Activated CD4-positive, alpha-beta T cell treated with anti-CD3 and anti-CD28 coated beads, Interleukin-2, amount 50 U/mL, for 24 hours (primary cell): ENCODE measurements around the gene MOBP.
"Not testable (repeated sequence)": the region's sequence is repeated elsewhere in the genome, so short reads cannot be mapped to it uniquely, and the experiment has no call there.

ENCODE experiments used
- DNase-seq, 2 donors: peaks; one replicate each; pipeline ENCODE4 v3.0.0-alpha.2; 2020; ENCODE audit warnings: low read depth in 1 of 2, low spot score in 1 of 2

Gene MOBP, protein sequence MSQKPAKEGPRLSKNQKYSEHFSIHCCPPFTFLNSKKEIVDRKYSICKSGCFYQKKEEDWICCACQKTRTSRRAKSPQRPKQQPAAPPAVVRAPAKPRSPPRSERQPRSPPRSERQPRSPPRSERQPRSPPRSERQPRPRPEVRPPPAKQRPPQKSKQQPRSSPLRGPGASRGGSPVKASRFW

DNA sequence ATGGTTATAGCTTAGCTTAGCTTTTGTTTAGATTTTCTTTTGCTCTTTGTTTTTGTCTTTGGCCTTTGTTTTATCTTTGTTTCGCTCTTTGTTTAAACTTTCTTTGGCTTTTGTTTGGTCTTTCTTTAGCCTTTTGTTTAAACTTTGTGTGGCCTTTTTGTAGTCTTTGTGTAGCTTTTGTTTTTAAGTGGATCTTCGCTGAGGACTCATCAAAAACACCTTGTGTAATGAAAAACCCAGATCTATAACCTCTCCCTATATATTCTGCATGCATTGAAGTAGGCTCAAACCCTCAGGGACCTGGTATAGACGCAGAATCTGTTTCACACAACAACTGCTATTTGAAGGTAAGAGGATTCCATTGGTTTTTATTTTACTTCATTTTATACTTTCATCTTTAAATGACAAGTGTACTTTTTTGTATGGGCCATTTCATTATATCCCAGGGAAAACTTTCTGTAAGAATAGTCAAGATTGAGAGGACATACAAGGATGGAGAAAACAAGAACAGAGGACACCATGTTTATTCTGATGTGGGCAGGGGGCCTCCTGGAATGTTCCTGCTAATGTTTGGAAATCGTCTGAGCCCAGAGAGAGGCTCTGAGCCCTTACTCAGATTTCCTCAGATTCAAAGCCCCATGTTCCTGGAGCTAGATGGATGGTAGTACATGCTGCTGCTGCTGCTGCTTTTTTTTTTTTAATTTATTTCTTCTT is at the start of gene MOBP:
TSS of gene MOBP (plus strand) at position 287 of the 714 bp plus-strand sequence. CDS start 34,390 bp downstream, outside the sequence.
- DNase-seq, result no peak

DNA sequence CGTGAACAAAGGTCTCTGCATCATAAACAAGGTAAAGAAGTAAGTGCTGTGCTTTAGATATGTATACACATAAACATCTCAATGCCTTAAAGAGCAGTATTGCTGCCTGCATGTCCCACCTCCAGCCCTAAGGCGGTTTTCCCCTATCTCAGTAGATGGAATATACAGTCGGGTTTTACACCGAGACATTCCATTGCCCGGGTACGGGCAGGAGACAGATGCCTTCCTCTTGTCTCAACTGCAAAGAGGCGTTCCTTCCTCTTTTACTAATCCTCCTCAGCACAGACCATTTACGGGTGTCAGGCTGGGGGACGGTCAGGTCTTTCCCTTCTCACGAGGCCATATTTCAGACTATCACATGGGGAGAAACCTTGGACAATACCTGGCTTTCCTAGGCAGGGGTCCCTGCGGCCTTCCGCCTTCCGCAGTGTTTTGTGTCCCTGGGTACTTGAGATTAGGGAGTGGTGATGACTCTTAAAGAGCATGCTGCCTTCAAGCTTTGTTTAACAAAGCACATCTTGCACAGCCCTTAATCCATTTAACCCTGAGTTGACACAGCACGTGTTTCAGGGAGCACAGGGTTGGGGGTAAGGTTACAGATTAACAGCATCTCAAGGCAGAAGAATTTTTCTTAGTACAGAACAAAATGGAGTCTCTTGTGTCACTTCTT is 48.8 kb upstream of the MOBP start:
- not testable (repeated sequence) for DNase-seq

DNA sequence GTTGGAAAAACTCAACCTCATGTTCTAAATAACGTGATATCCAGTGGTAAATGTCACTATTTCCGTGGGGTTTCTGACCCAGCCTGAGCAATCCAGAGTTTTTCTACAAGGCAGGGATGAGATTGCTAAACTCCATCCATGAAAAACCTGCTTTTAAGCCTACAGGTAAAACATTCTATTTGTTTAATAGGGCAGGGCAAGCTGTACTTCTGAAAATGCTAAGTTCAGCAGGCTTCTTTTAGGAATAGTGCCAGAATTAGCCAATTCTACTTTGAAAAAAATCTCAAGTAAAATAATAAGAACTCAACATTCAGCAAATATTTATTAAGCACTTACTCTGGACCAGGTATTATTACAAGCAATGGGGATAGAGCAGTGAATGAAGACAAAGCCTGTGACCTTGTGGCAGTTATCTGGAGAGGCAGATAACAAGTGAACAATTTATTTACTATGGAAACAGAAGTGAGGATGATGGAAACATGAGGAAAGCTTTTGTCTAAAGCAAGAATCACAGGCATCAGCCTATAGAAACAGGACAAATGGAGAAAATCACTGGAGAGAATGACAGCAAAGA is 47.7 kb upstream of the MOBP start:
- DNase-seq, result no peak

DNA sequence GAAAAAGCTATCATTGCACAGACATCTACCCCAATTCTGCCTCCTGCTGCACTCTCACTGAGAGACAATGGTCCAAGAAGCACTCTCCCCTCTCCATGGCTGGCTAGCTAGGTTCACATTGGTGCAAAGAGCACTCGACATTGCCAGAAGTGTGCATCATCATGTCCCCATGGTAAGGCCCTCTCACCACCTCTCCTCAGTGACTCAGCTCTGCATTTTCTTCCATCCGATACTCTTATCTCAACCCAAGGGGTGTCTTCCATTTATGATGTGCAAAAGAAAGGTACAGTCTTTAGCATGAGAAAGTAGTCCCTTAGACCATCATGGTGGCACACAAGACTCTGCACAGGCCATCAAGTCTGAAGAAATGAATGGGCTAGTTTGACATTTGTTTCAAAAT is 46.9 kb upstream of the MOBP start:
- no peak for DNase-seq

DNA sequence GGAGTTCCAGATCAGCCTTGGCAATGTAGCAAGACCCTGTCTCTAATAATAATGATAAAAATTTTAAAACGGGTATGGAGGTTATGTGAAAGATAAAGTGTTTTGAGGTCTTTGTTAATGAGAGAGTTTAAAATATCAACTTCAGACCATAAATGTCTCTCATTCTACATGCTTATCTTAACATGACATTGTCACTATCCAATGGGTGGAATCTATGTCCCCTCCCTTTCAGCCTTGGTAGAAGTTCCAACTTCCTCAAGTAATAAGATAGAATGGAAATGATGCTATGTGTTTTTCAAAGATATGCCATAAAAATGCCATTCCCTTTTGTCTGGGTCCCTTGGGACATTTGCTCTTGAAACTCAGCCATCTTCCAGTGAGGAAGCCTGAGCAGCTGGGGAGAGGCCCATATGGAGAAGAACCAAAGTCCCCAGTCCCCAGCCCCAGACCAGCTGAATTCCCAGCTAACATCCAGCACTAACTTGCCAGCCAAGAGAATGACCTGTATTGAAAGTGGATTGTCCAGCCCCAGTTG is 44.0 kb upstream of the MOBP start:
- no peak for DNase-seq

DNA sequence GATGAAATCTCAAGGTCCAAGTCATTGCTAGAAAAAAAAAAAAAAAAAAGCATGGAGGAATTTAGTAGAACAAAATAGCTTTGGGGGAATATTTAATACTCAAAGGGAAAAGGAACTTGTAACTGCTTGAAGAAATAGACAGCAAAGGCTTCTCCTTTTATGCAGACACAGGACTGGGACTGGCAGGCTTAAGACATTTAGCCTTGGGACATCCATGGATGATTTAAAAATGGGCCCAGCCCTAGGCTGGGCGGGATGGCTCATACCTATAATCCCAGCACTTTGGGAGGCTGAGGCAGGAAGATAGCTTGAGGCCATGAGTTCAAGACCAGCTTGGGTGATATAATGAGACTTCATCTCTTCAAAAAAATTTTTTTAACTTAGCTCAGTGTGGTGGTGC is 41.2 kb upstream of the MOBP start:
- no peak for DNase-seq

DNA sequence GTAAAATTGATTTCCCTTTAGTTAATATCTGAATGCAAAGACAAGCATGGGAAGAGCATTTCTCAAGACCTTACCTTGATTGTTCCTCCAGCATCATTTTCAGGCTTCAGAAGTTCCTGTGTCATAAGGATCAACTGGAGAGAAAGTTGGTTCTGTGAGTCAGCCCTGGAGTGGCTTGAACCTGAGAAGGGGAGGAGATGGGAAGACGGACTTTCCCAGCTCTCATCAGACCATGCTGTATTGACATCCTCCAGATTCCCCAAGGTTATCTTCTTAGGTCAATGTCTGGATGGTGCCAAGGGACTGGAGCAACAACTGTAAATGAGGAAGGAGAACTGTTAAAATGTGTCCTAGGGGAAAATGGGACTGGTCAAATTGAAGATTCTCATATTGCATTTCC is 40.0 kb upstream of the MOBP start:
- DNase-seq, result no peak

DNA sequence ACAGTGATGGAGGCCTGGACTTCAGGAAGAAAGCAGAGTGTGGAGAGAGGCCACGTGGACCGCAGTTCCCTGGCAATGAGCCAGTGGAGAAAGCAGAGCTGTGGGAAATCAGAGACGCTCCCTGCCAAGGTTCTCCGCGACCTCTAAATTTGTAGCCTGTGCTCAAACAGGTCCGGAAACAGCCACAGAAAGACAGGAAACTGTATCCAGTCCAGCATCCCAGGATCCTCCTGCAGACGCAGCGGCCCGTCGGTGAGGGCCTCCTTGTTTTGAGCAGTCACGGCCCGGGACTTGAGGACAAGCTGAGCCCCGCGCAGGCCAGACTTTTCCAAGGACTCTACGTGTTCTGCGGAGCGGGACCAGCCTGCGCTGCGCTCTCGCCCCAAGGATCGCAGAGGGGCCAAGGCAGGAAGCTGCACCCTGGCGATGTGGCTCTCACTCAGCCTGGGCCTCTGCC is 38.7 kb upstream of the MOBP start:
- no peak for DNase-seq

DNA sequence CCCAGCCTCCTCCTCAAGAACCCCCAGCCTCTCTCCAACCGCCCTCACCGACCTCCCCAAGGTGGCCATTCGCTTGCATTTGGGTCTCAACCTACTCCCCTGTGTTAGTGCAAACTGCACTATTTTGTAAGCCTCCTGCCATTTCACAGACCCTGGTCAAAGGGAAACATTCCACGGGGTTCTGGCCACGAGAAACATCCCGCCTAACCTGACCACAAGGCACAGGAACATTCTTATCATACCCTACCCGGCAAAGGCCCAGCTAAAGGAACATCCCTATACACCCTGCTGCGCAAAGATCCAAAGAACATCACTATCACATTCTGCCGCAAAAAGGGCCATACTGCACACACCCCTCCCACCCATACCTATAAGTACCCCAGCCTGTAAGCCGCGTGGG is 38.0 kb upstream of the MOBP start:
- no peak for DNase-seq

DNA sequence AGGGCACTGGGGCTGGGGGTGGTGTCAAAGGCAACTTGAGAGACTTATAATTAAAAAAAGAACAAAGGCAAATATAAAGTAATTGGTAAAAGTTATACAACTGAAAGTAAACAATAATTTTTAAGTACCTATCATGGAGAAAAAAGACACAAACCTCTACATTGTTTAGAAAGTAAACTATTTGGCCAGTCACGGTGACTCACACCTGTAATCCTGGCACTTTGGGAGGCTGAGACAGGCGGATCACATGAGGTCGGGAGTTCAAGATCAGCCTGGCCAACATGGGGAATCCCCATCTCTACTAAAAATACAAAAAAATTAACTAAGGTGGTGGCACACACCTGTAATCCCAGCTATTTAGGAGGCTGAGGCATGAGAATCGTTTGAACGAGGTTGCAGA is 35.1 kb upstream of the MOBP start:
- no peak for DNase-seq

DNA sequence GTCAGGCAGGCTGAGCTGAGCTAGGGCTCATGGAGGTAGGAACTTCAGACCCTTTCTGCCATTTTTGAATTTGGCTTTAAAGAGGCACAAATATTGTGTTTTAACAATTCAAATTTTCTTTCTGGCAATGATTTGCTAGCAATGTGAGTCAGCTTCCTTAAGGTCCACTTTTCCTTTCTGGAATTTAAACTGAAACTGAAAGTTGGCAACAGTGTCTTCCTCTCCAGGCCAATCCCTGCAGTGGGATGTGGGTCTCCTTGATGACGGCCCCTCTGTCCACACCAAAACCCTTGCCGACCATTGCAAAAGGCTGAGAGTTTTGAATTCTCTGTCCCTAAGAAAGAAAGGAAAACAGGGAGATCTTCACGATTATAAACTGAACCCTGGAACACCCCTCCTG is 33.8 kb upstream of the MOBP start:
- DNase-seq, result no peak

DNA sequence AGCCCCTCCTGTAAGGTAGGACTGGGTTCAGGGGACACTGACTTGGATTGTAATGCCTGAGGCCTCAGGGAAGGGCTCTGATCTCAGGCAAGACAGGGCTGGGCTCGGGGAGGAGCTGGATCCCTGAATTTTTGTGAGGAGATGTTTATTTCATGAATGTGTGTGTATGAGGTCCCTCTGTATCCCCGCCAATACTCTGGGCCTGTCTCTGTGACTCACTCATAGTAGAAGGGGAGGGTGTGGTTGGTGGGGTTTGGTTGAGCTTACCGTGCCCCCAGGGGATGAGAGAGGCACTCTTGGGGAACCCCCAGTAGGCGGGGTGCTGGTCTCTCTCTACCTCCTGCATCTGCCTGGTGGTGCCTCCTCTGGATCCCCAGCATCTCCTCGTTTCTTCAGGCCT is 32.9 kb upstream of the MOBP start:
- no peak for DNase-seq

DNA sequence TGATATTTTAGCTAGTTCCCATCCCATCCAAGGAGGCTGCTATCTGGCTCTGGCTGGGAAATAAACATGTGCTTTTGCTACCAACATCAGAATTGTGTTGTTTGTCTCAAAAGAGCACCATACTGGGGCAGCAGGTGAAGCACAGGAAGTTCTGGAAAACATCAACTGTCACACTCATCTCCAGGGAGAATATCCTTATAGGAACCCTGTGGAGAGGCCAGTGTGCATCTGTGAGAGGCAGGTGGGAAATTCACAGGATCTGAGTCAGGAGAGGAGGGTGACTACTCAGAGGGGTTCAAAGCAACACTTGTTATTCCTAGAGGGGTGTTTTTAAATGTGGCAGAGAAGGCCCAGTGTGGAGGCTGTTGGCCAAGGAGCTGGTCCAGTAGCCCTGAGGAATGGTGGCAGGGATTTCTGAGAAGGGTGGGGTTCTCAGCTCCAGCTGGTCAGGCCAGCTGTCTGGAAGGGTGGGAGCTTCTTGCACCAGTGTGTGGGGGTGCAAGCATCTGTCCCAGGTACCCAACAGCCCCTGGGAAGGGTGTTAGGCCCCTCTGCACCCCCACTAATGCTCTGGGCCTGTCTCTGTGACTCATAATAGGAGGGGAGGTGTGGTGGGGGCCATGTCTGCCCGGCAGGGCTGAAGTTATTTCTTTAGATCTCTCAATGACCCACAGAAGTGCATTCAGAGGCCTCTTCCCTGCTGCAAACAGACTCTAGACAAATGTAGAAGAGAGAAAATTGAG is 32.3 kb upstream of the MOBP start:
- no peak for DNase-seq

DNA sequence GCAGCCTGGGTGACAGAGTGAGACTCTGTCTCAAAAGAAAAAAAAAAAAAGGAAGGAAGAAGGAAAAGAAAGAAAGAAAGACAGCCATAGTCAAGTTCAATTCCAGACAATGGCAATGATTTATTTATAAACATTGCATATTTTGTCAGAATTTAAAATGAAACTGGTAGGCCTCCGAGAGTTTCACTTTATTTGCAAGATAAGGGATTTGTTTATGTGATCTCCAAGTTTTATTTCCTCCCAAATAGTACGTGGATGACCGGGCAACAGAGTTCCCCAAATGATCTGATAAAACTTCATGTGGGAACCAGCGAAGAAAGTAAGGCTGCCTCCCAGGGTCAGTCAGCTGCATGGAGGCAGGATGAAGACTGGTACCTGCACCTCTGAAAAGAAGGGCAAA is 28.6 kb upstream of the MOBP start:
- DNase-seq, result no peak

DNA sequence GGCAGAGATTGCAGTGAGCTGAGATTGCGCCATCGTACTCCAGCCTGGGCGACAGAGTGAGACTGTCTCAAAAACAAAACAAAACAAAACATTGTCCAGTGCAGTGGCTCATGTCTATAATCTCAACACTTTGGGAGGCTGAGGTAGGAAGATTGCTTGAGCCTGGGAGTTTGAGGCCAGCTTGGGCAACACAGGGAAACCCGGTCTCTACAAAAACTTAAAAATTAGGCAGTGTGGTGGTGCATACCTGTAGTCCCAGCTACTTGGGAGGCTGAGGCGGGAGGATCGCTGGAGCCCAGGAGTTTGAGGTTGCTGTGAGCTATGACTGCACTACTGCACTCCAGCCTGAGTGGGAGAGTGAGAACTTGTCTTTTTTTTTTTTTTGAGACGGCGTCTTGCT is 27.2 kb upstream of the MOBP start:
- no peak for DNase-seq

DNA sequence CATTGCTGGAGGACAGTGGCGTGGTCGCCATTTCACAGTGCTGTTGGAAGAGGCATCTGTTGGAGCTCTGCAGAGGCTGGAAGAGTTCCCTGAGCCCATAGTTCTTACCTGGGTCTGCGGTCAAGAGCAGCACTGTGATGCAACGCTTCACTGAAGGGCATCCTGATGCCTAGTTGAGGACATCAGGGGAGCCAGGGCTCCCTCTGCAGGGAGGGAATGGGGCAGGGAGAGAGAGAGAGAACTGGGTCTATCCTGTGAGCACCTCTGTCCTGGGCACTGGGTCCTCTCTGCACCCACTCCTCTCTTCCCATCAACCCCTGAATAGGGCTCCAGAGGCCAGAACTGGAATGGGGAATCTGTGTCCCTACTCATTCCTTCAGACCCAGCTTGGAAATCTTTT is 23.9 kb upstream of the MOBP start:
- DNase-seq, result no peak

DNA sequence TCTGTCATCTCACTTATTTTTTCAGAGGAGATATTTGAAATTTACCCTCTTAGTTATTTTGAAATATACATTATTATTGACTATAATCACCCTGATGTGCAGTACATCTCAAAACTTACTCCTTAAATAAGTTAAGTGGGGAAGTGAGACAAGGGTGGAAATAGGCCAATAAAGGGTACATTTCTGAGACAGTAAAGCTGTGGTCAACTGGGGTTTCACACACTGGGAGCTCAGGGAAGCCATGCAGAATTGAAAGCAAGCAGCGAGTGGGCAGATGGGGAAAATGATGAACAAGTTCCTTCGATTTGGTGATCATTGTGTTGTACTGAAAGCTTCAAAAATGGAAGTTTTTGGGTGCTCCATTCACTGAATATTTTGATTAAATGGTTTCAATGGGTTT is 21.6 kb upstream of the MOBP start:
- no peak for DNase-seq

DNA sequence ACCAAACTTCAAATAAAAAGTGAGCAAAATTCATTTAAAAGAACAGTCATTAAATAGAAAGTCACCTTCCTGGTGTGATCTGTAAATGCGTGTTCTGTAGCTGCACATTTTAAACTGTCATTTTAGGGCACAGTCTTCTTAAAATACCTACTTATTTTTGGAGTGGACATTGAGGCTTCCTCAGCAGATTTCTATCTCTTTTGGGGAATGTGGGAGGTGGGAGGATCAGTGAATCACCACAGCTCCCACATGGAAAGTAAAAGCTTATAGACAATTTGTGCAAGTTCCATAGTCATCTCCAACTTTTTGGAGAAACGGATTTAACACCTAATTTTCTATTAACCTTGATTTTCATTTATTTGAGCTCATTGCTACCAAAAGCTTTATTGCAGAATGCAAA is 21.0 kb upstream of the MOBP start:
- no peak for DNase-seq

DNA sequence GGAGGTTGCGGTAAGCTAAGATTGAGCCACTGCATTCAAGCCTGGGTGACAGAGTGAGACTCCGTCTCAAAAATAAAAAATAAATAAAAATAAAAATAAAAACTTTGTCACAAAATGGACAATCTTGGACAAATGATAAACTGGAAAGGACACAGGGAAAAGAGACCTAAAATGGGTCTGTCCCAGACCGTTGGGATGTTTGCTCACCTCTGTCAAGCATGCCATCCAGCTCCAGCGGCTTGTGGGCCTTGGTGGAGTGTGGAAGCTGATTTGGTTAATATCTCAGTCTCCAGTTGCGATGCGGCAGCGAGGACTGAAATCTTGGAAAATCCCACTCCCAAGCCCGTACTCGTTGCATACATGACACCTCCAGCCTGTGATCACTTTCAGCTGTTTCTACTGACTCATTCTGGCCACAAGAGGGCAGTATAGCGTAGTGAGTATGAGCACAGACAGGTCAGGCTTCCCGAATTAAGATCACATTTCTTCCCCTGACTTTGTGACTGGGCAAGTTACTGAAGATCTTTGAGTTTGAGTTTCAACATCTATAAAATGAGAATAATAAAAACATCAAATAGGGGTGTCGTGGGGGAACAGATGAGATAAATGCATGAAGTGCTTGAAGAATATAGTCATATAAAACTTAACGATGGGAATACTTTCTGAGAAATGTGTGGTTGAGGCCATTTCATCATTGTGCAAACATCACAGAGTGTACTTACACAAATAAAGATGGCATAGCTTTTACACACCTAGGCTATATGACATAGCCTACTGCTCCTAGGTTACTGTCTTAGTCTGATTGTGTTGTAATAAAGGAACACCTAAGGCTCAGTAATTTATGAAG is 19.6 kb upstream of the MOBP start:
- peak; percentile 6 to 69 for DNase-seq

DNA sequence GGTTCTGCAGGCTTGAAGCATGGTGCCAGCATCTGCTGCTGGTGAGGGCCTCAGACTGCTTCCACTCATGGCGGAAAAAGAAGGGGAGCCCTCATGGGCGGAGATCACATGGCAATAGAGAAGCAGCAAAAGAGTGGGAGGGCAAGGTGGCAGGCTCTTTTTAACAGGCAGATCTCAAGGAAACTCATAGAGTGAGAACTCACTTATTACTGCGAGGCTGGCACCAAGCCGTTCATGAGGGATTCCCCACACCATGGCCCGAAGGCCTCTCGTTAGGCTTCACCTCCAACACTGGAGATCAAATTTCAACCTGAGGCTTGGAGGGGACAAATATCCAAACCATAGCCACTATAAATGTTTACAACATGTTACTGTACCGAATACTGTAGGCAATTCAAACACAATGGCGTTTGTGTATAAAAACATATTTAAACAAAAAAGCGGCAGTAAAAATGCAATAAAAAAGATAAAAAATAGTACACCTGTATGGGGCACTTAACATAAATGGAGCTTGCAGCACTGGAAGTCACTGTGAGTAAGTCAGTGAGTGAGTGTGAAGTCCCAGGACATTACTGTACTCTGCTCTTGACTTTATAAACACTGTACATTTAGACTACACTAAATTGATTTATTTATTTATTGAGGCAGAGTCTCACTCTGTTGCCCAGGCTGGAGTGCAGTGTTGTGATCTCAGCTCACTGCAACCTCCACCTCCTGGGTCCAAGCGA is 18.8 kb upstream of the MOBP start:
- no peak for DNase-seq
